Chondrocyte (in vitro differentiated cells): ENCODE measurements around the gene DENND4A. TPM values are rescaled to one million over a fixed set of nuclear protein-coding genes. Genes with fewer than 3 reads are reported as not detected.

ENCODE experiments used
- DNase-seq: peaks from one replicate; pipeline ENCODE4 v3.0.0; 2021; ENCODE audit warnings: mixed read lengths, low spot score
- H3K27ac Mint-ChIP-seq: one replicate; pipeline ENCODE4 v1.8.0; 2021; ENCODE audit warnings: mild to moderate bottlenecking, moderate library complexity, mixed read lengths; ENCODE audit not compliant: unreplicated experiment
- H3K27me3 Mint-ChIP-seq: 2 replicates; pipeline ENCODE4 v1.8.0; 2021; ENCODE audit warnings: low read depth, mixed read lengths
- H3K36me3 Mint-ChIP-seq: 2 replicates; pipeline ENCODE4 v1.8.0; 2021; ENCODE audit warnings: low read depth, mixed read lengths
- H3K4me1 Mint-ChIP-seq: 2 replicates; pipeline ENCODE4 v1.8.0; 2021; ENCODE audit warnings: low read depth, mild to moderate bottlenecking, mixed read lengths
- H3K4me3 Mint-ChIP-seq: one replicate; pipeline ENCODE4 v1.8.0; 2021; ENCODE audit warnings: mild to moderate bottlenecking, moderate library complexity, mixed read lengths; ENCODE audit not compliant: unreplicated experiment
- H3K9me3 Mint-ChIP-seq: 2 replicates; pipeline ENCODE4 v1.8.0; 2021; ENCODE audit warnings: low read depth, mixed read lengths
- microRNA-seq: library from miRNA; unstranded; fragments of <30 nt; microRNA quantifications from one replicate; pipeline ENCODE4 v1.2.0, GENCODE V29; 2020; ENCODE audit warnings: borderline number of aligned reads
- total RNA-seq: library from RNA; stranded (reverse); gene quantifications from 3 replicates; pipeline ENCODE4 v1.2.1, GENCODE V29; 2021
- TF ChIP-seq, protein P1 (sequence below): fragments of 200-600 bp; sonication (generic); IDR thresholded peaks from 2 replicates; pipeline ENCODE4 v1.5.0; 2021; ENCODE audit warnings: antibody characterized with exemption, mild to moderate bottlenecking, moderate library complexity

DENND4A gene
- total RNA-seq, 1 donor from 2014 or later: 9.7 TPM

DNA sequence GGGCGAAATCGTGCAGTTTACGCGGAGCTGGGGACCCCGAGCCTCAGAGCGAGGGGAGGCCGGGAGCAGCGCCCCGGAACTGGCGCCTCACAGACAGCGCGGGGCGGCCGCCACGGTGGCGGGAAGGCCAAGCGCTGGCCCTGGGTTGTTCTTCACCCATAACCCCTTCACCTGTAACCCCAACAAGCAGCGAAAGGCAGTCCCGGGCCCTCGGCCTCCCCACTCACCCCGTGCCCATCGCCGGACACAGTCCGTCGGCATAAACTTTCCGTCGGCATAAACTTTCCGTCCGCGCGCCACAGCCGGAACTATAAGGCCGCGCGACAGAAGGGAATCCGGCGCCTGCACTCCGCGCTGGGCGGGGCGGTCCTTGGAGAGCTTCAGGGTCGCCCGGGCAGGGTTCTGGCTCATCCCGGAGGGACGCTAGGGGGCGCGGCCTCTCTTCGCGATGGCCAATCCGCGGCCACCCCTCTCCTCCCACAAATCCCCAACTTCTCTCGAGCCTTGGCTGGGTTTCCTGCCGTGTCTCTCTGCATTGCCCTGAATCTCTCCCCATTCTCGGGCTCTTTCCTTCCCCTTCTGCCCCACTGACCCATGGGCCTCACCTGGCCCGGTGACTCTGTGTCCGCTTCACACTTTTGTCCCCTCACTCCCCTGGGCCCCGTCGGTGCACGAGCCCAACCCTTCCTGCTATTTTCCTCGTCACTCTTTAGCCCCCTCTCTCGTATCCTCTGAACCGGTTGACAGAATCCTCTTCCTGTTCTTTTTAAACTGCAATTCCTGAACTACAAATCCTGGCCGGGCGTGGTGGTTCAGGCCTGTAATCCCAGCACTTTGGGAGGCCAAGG is 181.0 kb downstream of the DENND4A start, which contains the start of gene INTS14:
Gene INTS14 (minus strand): TSS at position 261 of the 848 bp plus-strand sequence. CDS start 3,751 bp downstream, outside the sequence.
- TF ChIP-seq, protein P1, sequence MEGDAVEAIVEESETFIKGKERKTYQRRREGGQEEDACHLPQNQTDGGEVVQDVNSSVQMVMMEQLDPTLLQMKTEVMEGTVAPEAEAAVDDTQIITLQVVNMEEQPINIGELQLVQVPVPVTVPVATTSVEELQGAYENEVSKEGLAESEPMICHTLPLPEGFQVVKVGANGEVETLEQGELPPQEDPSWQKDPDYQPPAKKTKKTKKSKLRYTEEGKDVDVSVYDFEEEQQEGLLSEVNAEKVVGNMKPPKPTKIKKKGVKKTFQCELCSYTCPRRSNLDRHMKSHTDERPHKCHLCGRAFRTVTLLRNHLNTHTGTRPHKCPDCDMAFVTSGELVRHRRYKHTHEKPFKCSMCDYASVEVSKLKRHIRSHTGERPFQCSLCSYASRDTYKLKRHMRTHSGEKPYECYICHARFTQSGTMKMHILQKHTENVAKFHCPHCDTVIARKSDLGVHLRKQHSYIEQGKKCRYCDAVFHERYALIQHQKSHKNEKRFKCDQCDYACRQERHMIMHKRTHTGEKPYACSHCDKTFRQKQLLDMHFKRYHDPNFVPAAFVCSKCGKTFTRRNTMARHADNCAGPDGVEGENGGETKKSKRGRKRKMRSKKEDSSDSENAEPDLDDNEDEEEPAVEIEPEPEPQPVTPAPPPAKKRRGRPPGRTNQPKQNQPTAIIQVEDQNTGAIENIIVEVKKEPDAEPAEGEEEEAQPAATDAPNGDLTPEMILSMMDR: peak; percentile 81
- no peaks in the 10 kb centered on the region for H3K9me3 Mint-ChIP-seq
- H3K4me3 Mint-ChIP-seq: peak within 1 kb of the TSS; percentile 97
- DNase-seq: peak; percentile 98
- H3K36me3 Mint-ChIP-seq: no peaks in the 10 kb centered on the region
- H3K27me3 Mint-ChIP-seq: no peaks in the 10 kb centered on the region
- H3K4me1 Mint-ChIP-seq: peaks cover 32% of the 10 kb centered on the region
- peak within 1 kb of the TSS; percentile 99 for H3K27ac Mint-ChIP-seq

Small RNA genes within 50 kb of the gene (microRNA-seq; reads per million reads assigned to microRNA genes)
- not detected for gene MIR4511

Other genes with a start within 250 kb of the DENND4A start
- gene INTS14, start 181.2 kb downstream of the DENND4A start, total RNA-seq: 25.4 to 33.0 TPM (median 30.9 TPM) in 3 replicates
- gene SLC24A1, start 170.4 kb downstream of the DENND4A start, total RNA-seq: 8.7 to 11.1 TPM (median 10.7 TPM) in 3 replicates
- gene RAB11A, start 77.2 kb upstream of the DENND4A start, total RNA-seq: 150 to 153 TPM (median 153 TPM) in 3 replicates